H1 (cell line): ENCODE measurements around the gene HOXC13.

Experiments
- POLR2AphosphoS5 ChIP-seq: IDR thresholded peaks from 2 replicates; pipeline ENCODE4 v1.6.1; 2011; ENCODE audit warnings: low read depth, low read length
- SIN3A ChIP-seq, 2 experiments: IDR thresholded peaks in 1 of 2; conservative IDR thresholded peaks in 1 of 2; 2 replicates each; pipeline ENCODE4 v1.6.1; 2011 to 2012; ENCODE audit warnings: low read length in 2 of 2, improper control_type of control experiment in 1 of 2, low read depth in 1 of 2, mild to moderate bottlenecking in 1 of 2
- TF ChIP-seq, protein P1 (sequence below): IDR thresholded peaks from 2 replicates; pipeline ENCODE4 v1.6.1; 2012; ENCODE audit warnings: inconsistent platforms
- TF ChIP-seq, protein P2 (sequence below): IDR thresholded peaks from 2 replicates; pipeline ENCODE4 v1.6.1; 2011; ENCODE audit warnings: low read depth, mild to moderate bottlenecking, low read length; ENCODE audit not compliant: insufficient read depth

DNA sequence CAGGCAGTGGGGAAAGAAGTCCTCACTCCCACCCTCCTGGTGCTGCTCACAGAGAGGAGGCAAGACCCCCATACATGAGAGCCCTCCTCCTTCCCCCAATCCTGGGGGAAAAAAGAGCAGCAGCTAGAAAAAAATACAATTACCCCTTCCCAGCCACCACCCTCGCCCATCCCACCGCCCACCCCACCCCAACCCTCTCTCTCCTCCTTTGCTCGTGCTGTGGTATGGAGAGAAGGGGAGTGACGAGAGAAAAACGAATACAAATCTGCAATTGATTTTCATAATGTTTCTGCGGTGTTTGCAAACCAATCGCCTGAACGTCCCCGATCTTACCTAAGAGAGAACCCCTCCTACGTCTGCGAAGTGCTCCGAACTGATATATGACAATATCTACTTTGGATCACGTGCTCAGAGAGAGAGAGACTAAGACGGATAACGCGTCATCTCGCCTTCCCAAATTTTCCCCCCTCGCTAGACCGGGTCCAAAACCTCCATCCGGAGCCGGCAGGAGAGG, 34.1 kb downstream of the HOXC13 start, which contains the start of gene HOXC11:
- TF ChIP-seq, protein P1, sequence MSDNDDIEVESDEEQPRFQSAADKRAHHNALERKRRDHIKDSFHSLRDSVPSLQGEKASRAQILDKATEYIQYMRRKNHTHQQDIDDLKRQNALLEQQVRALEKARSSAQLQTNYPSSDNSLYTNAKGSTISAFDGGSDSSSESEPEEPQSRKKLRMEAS, result no peak
- TF ChIP-seq, protein P2, sequence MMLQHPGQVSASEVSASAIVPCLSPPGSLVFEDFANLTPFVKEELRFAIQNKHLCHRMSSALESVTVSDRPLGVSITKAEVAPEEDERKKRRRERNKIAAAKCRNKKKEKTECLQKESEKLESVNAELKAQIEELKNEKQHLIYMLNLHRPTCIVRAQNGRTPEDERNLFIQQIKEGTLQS, result no peak
- TF ChIP-seq POLR2AphosphoS5, result no peak
- TF ChIP-seq SIN3A (conservative IDR thresholded peaks at IDR 0.05 in 1 of 2, IDR thresholded peaks at IDR 0.05 in 1 of 2; ENCODE audit: low read depth in 1 of 2, low read length in 2 of 2), result no peak
